Kidney epithelial cell (primary cell): ENCODE data around the gene RSRC1. TPM values are rescaled to one million over a fixed set of nuclear protein-coding genes. Genes with fewer than 3 reads are reported as not detected.

Experiments
- DNase-seq: peaks from one replicate; pipeline ENCODE4 v3.0.0-alpha.2; 2010; ENCODE audit warnings: low read depth
- H3K27me3 ChIP-seq: 2 replicates; pipeline ENCODE4 v1.6.0; 2011; ENCODE audit warnings: low read length; ENCODE audit not compliant: control insufficient read depth, insufficient read depth
- H3K36me3 ChIP-seq: 2 replicates; pipeline ENCODE4 v1.5.1; 2011; ENCODE audit warnings: low read length; ENCODE audit not compliant: control insufficient read depth, insufficient read depth
- H3K4me3 ChIP-seq: 2 replicates; pipeline ENCODE4 v1.5.1; 2011; ENCODE audit warnings: low read depth, mild to moderate bottlenecking, control low read depth, low read length
- CTCF ChIP-seq: IDR thresholded peaks from 2 replicates; pipeline ENCODE4 v1.5.1; 2011; ENCODE audit warnings: mild to moderate bottlenecking, moderate library complexity, low read length, control low read depth, inconsistent platforms; ENCODE audit not compliant: insufficient read depth, poor library complexity, severe bottlenecking
- total RNA-seq: library from RNA; depleted of rRNA; stranded (reverse); fragments of >200 nt; gene quantifications from 2 replicates; pipeline ENCODE4 v1.2.3, GENCODE V29; 2015

RSRC1 gene
- total RNA-seq, 1 donor from 2014 or later: 27.4 TPM

- Histone ChIP-seq H3K36me3 (no peaks in the 10 kb centered on the region), H3K27me3 (no peaks in the 10 kb centered on the region), H3K4me3 (no peak overlapping the region)
- TF ChIP-seq CTCF: no peak
- no peak for DNase-seq
Observed at GRCh38 chr3:158355623-158356588, 246.0 kb downstream of the RSRC1 start.

DNA sequence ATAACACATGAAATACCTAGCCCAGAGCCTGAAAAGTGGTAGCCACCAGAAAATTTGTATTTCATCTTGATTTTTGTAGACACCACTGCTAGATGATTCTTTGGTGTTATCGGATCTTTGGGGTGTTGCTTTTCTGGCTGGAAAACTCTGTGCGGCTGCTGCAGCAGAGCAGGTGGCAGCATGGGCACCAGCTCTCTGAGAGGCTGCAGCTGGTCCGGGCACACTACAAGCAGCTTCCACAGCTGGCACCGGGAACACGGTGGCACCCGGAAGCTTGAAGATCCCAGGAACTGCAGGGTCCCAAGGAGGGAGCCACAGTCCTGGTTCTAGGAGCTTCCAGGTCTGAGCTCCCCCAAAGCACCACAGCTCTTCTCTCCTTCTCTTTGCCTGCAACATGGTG is 249.4 kb downstream of the RSRC1 start:
- Histone ChIP-seq H3K4me3 (no peak overlapping the region), H3K36me3 (no peaks in the 10 kb centered on the region), H3K27me3 (no peaks in the 10 kb centered on the region)
- TF ChIP-seq CTCF: no peak
- DNase-seq: no peak

DNA sequence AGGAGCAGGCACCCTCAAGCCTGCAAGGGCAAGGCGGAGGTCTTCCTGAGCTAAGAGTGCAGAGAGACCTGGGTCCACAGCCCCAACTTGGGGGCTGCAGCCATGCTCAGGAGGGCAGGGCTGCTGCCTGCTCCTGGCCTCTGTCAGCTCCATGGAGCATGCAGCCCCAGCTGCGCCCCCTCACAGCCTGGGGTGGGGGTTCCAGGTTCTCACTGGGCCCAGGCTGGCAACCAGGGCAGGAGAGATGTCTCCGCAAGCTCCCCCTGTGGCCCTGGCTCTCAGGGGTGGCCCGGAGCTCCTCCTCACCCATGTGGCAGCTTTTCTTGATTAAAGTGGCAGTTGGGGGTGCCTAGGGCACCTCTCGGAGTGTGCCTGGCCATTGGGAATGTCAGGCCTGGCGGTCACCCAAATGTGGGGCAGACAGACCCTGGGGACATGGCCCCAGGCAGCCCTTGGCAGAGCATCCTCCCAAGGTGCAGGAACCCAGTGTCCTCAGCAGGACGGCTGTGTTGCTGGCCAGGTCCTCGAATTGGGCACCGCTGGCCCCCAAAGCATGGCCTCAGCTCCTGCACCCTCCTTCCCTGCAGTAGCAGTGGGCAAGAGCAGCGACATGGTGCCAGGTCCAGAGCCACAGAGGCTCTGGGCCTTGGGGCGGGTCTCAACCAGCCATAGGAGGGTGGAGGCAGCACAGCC is 251.0 kb downstream of the RSRC1 start:
- Histone ChIP-seq H3K27me3 (no peaks in the 10 kb centered on the region), H3K4me3 (no peak overlapping the region), H3K36me3 (no peaks in the 10 kb centered on the region)
- no peak for TF ChIP-seq CTCF
- no peak for DNase-seq

DNA sequence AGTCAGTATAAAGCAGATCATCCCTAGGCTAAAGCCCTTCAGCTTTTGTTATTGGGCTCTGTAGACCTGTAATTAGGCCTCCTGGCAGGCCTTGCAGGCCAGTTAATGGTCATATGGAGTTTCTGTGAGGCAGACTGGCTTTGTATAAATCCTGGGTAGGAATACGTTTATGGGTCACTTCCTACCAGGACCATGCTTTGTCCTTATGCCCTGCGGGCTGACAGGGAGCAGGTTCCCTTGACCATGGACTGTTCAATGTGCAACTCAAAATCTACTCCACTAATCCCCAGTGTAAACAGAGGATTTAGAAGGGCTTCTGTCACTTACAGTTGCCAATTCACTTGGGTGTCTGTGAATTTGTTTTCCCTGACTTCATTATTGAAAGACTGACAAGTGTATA is 258.4 kb downstream of the RSRC1 start:
- H3K27me3 ChIP-seq: no peaks in the 10 kb centered on the region
- no peaks in the 10 kb centered on the region for H3K36me3 ChIP-seq
- H3K4me3 ChIP-seq: no peak overlapping the region
- TF ChIP-seq CTCF: no peak
- no peak for DNase-seq

GRCh38 chr3:158369279-158369678 is 259.4 kb downstream of the RSRC1 start:
- TF ChIP-seq CTCF: no peak
- Histone ChIP-seq H3K27me3 (no peaks in the 10 kb centered on the region), H3K4me3 (no peak overlapping the region), H3K36me3 (no peaks in the 10 kb centered on the region)
- DNase-seq: no peak
